Loucy (cell line): ENCODE measurements around the gene SH3GL1.

Experiments used
- H2AFZ ChIP-seq: fragments of 200-600 bp; sonication (generic); 2 replicates; pipeline ENCODE4 v1.6.0; 2016; ENCODE audit warnings: antibody characterized with exemption, mild to moderate bottlenecking, low read length, moderate library complexity
- H3F3A ChIP-seq: fragments of 200-600 bp; 2 replicates; pipeline ENCODE4 v1.6.0; 2016; ENCODE audit warnings: antibody characterized with exemption, low read depth, mild to moderate bottlenecking
- H3K27me3 ChIP-seq: fragments of 200-600 bp; sonication (generic); 2 replicates; pipeline ENCODE4 v1.6.1; 2014; ENCODE audit warnings: low read length, mild to moderate bottlenecking; ENCODE audit not compliant: insufficient read depth, poor library complexity, severe bottlenecking
- H3K36me3 ChIP-seq: fragments of 200-600 bp; sonication (generic); 2 replicates; pipeline ENCODE4 v1.6.1; 2016; ENCODE audit warnings: low read length; ENCODE audit not compliant: insufficient read depth
- H3K4me1 ChIP-seq: fragments of 200-600 bp; sonication (generic); 2 replicates; pipeline ENCODE4 v1.5.1; 2014; ENCODE audit warnings: low read length, mild to moderate bottlenecking; ENCODE audit not compliant: insufficient read depth, poor library complexity, severe bottlenecking
- H3K4me2 ChIP-seq: fragments of 200-600 bp; sonication (generic); 2 replicates; pipeline ENCODE4 v1.6.0; 2014; ENCODE audit warnings: antibody characterized with exemption, low read length, low read depth, mild to moderate bottlenecking; ENCODE audit not compliant: poor library complexity, severe bottlenecking
- H3K4me3 ChIP-seq: fragments of 200-600 bp; sonication (generic); 2 replicates; pipeline ENCODE4 v1.5.1; 2014; ENCODE audit warnings: low read length, mild to moderate bottlenecking, mixed read lengths; ENCODE audit not compliant: poor library complexity, severe bottlenecking
- H3K79me2 ChIP-seq: fragments of 200-600 bp; sonication (generic); 2 replicates; pipeline ENCODE4 v1.6.1; 2014; ENCODE audit warnings: low read length; ENCODE audit not compliant: insufficient read depth
- H3K9ac ChIP-seq: fragments of 200-600 bp; sonication (generic); 2 replicates; pipeline ENCODE4 v1.6.0; 2014; ENCODE audit warnings: mild to moderate bottlenecking, low read depth, low read length, moderate library complexity; ENCODE audit not compliant: poor library complexity, severe bottlenecking
- H3K9me2 ChIP-seq: fragments of 200-600 bp; sonication (generic); replicated peaks from 2 replicates; pipeline ENCODE4 v1.6.1; 2016; ENCODE audit warnings: low read depth, low read length, mixed read lengths
- H3K9me3 ChIP-seq: fragments of 200-600 bp; sonication (generic); 2 replicates; pipeline ENCODE4 v1.6.1; 2014; ENCODE audit warnings: mild to moderate bottlenecking, antibody characterized with exemption, low read length, low read depth; ENCODE audit not compliant: insufficient read depth
- H4K20me1 ChIP-seq: fragments of 200-600 bp; sonication (generic); 2 replicates; pipeline ENCODE4 v1.6.0; 2014; ENCODE audit warnings: antibody characterized with exemption, low read length, mild to moderate bottlenecking; ENCODE audit not compliant: insufficient read depth, poor library complexity, severe bottlenecking
- CTCF ChIP-seq: fragments of 200-600 bp; sonication (generic); conservative IDR thresholded peaks from 2 replicates; pipeline ENCODE4 v1.5.1; 2014; ENCODE audit warnings: mild to moderate bottlenecking, antibody characterized with exemption, low read length
- EZH2phosphoT487 ChIP-seq: fragments of 200-600 bp; IDR thresholded peaks from 2 replicates; pipeline ENCODE4 v1.6.1; 2018; ENCODE audit warnings: antibody characterized with exemption, mild to moderate bottlenecking, moderate library complexity, borderline replicate concordance

Gene SH3GL1

GRCh38 chr19:4443188-4443587, 42.8 kb upstream of the SH3GL1 start:
- H3K27me3 ChIP-seq, result no peaks in the 10 kb centered on the region
- H3K36me3 ChIP-seq, result peaks cover 74% of the 10 kb centered on the region; the same call in 1 of the 2 replicates
- H3K9ac ChIP-seq, result no peak overlapping the region
- TF ChIP-seq EZH2phosphoT487, result no peak
- no peak for TF ChIP-seq CTCF
- no peaks in the 10 kb centered on the region for H3K4me1 ChIP-seq
- no peaks in the 10 kb centered on the region for H3K9me2 ChIP-seq
- no peak overlapping the region for H2AFZ ChIP-seq
- H4K20me1 ChIP-seq, result no peaks in the 10 kb centered on the region
- H3K79me2 ChIP-seq, result no peaks in the 10 kb centered on the region
- H3F3A ChIP-seq, result no peaks in the 10 kb centered on the region
- no peak overlapping the region for H3K4me3 ChIP-seq
- no peaks in the 10 kb centered on the region for H3K9me3 ChIP-seq
- H3K4me2 ChIP-seq, result no peak overlapping the region

GRCh38 chr19:4442819-4443146, 42.4 kb upstream of the SH3GL1 start:
- H3K36me3 ChIP-seq, result peaks cover 74% of the 10 kb centered on the region; the same call in 1 of the 2 replicates
- no peaks in the 10 kb centered on the region for H3F3A ChIP-seq
- no peaks in the 10 kb centered on the region for H3K79me2 ChIP-seq
- no peaks in the 10 kb centered on the region for H3K9me3 ChIP-seq
- no peaks in the 10 kb centered on the region for H4K20me1 ChIP-seq
- no peaks in the 10 kb centered on the region for H3K9me2 ChIP-seq
- H3K4me2 ChIP-seq, result no peak overlapping the region
- H3K4me1 ChIP-seq, result no peaks in the 10 kb centered on the region
- no peak overlapping the region for H3K9ac ChIP-seq
- no peak for TF ChIP-seq EZH2phosphoT487
- no peak for TF ChIP-seq CTCF
- no peak overlapping the region for H3K4me3 ChIP-seq
- no peak overlapping the region for H2AFZ ChIP-seq
- no peaks in the 10 kb centered on the region for H3K27me3 ChIP-seq

GRCh38 chr19:4441994-4442818, 41.9 kb upstream of the SH3GL1 start:
- Histone ChIP-seq H2AFZ (no peak overlapping the region), H3K4me3 (no peak overlapping the region), H3K4me1 (no peaks in the 10 kb centered on the region), H3K9ac (no peak overlapping the region), H3K79me2 (no peaks in the 10 kb centered on the region), H3F3A (no peaks in the 10 kb centered on the region), H3K27me3 (no peaks in the 10 kb centered on the region), H3K9me2 (no peaks in the 10 kb centered on the region), H3K36me3 (peaks cover 70% of the 10 kb centered on the region; the same call in 1 of the 2 replicates), H3K4me2 (no peak overlapping the region), H3K9me3 (no peaks in the 10 kb centered on the region), H4K20me1 (no peaks in the 10 kb centered on the region)
- no peak for TF ChIP-seq EZH2phosphoT487

- H3K4me3 ChIP-seq, result no peak overlapping the region
- H3K36me3 ChIP-seq, result peaks cover 65% of the 10 kb centered on the region; the same call in 1 of the 2 replicates
- no peaks in the 10 kb centered on the region for H3K4me1 ChIP-seq
- no peak overlapping the region for H3K9ac ChIP-seq
- H3F3A ChIP-seq, result no peaks in the 10 kb centered on the region
- no peaks in the 10 kb centered on the region for H3K79me2 ChIP-seq
- no peak overlapping the region for H3K4me2 ChIP-seq
- H3K9me3 ChIP-seq, result no peaks in the 10 kb centered on the region
- TF ChIP-seq EZH2phosphoT487 (no peak), CTCF (no peak)
- H3K27me3 ChIP-seq, result no peaks in the 10 kb centered on the region
- no peak overlapping the region for H2AFZ ChIP-seq
- no peaks in the 10 kb centered on the region for H3K9me2 ChIP-seq
- H4K20me1 ChIP-seq, result no peaks in the 10 kb centered on the region
These were observed 38.9 kb upstream of the SH3GL1 start for GRCh38 chr19:4439243-4439642.
